Mammary epithelial cell (primary cell): Measurements from ENCODE around the gene NCEH1.

ENCODE experiments used
- EZH2 ChIP-seq: IDR thresholded peaks from 2 replicates; pipeline ENCODE4 v1.6.1; 2012; ENCODE audit warnings: low read length, inconsistent platforms, borderline replicate concordance
- TF ChIP-seq, protein P1 (sequence below), 2 donors: IDR thresholded peaks in 1 of 2; conservative IDR thresholded peaks in 1 of 2; 2 replicates each; pipeline ENCODE4 v1.5.1; 2011 to 2012; ENCODE audit warnings: inconsistent platforms in 2 of 2, low read length in 2 of 2, mild to moderate bottlenecking in 2 of 2, control low read depth in 1 of 2, low read depth in 1 of 2; ENCODE audit not compliant: insufficient read depth in 1 of 2; ENCODE audit errors: extremely low read depth in 1 of 2

GRCh38 chr3:172708921-172709773 is 1.7 kb downstream of the NCEH1 start:
- TF ChIP-seq, protein P1, sequence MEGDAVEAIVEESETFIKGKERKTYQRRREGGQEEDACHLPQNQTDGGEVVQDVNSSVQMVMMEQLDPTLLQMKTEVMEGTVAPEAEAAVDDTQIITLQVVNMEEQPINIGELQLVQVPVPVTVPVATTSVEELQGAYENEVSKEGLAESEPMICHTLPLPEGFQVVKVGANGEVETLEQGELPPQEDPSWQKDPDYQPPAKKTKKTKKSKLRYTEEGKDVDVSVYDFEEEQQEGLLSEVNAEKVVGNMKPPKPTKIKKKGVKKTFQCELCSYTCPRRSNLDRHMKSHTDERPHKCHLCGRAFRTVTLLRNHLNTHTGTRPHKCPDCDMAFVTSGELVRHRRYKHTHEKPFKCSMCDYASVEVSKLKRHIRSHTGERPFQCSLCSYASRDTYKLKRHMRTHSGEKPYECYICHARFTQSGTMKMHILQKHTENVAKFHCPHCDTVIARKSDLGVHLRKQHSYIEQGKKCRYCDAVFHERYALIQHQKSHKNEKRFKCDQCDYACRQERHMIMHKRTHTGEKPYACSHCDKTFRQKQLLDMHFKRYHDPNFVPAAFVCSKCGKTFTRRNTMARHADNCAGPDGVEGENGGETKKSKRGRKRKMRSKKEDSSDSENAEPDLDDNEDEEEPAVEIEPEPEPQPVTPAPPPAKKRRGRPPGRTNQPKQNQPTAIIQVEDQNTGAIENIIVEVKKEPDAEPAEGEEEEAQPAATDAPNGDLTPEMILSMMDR (conservative IDR thresholded peaks at IDR 0.05 in 1 of 2, IDR thresholded peaks at IDR 0.05 in 1 of 2; ENCODE audit: extremely low read depth in 1 of 2, insufficient read depth in 1 of 2, low read depth in 1 of 2, low read length in 2 of 2) = no peak
- TF ChIP-seq EZH2 = no peak
